Thyroid gland (tissue), 4 donors: Measurements from ENCODE around the gene RPS8. TPM values are rescaled to one million over a fixed set of nuclear protein-coding genes. Genes with fewer than 3 reads are reported as not detected.
A peak's percentile ranks its signal among the peaks of the same experiment; 100 is the strongest.

ENCODE experiments used
- DNase-seq, 2 donors: peaks; one replicate each; pipeline ENCODE4 v3.0.0-alpha.2; 2019
- H3K27ac ChIP-seq, 3 donors: fragments of 200-600 bp; sonication (generic); 1 replicate in 2 of 3; 2 replicates in 1 of 3; pipeline ENCODE4 v1.5.1; 2016 to 2019; ENCODE audit warnings: mild to moderate bottlenecking in 1 of 3, moderate library complexity in 1 of 3
- H3K27me3 ChIP-seq: fragments of 200-600 bp; sonication (generic); one replicate; pipeline ENCODE4 v1.5.1; 2019
- H3K36me3 ChIP-seq, 2 donors: fragments of 200-600 bp; sonication (generic); one replicate each; pipeline ENCODE4 v1.5.1; 2016 to 2019
- H3K4me1 ChIP-seq, 2 donors: fragments of 200-600 bp; sonication (generic); one replicate each; pipeline ENCODE4 v1.5.1; 2017 to 2019
- H3K4me3 ChIP-seq, 3 donors: fragments of 200-600 bp; sonication (generic); replicated peaks in 1 of 3; 1 replicate in 2 of 3; 2 replicates in 1 of 3; pipeline ENCODE4 v1.5.1; 2016; ENCODE audit warnings: mild to moderate bottlenecking in 1 of 3
- H3K9me3 ChIP-seq: fragments of 200-600 bp; sonication (generic); one replicate; pipeline ENCODE4 v1.5.1; 2017
- CTCF ChIP-seq, 6 experiments: fragments of 200-600 bp in 3 of 6; fragments of 450-650 bp in 3 of 6; sonication (generic) in 3 of 6; IDR thresholded peaks; one replicate each; pipeline ENCODE4 v1.5.1; 2016 to 2019; ENCODE audit warnings: antibody characterized with exemption in 6 of 6, mild to moderate bottlenecking in 2 of 6, inconsistent platforms in 1 of 6, moderate library complexity in 1 of 6
- POLR2A ChIP-seq, 2 donors: fragments of 450-650 bp; IDR thresholded peaks; one replicate each; pipeline ENCODE4 v1.6.1; 2017; ENCODE audit warnings: antibody characterized with exemption in 2 of 2, mild to moderate bottlenecking in 2 of 2, moderate library complexity in 1 of 2
- WGBS, 2 donors: methylation state at CpG; one replicate each; pipeline ENCODE4 v1.1.5; 2017; 5-methylcytosine and 5-hydroxymethylcytosine counted together
- intact Hi-C: fragments of 100-400 bp; cut with DNase I; formaldehyde crosslinking; loops from one replicate; pipeline ENCODE4 v1.15.1; 2023
- total RNA-seq, 4 donors: library from RNA; depleted of rRNA; stranded (reverse); fragments of >200 nt; gene quantifications; one replicate each; pipeline ENCODE4 v1.2.3, GENCODE V29; 2016

Gene RPS8
- 1,000 to 10,000 TPM; 1,167 to 2,709 (median 1,595) TPM for total RNA-seq

GRCh38 chr1:44775078-44775929, at the start of gene RPS8:
RPS8 (plus strand) TSS chr1:44775540; CDS start chr1:44775597, 57 bp downstream.
- H3K36me3 ChIP-seq = peaks cover 11 to 22% of the 10 kb centered on the region in 2 donors
- peak; percentile 91 to 92 for DNase-seq
- H3K27me3 ChIP-seq = no peaks in the 10 kb centered on the region
- H3K4me3 ChIP-seq = peak within 1 kb of the TSS; percentile 57 to 96 (median 71)
- TF ChIP-seq CTCF (IDR thresholded peaks at IDR 0.05) (peak in 1 of 6 experiments; percentile 3), POLR2A (IDR thresholded peaks at IDR 0.05) (peak; percentile 33 to 94)
- H3K27ac ChIP-seq = peak within 1 kb of the TSS; percentile 88 to 90 (median 89)
- 1% methylated on average over 32 to 34 of the region's 65 CpGs for WGBS, 2 donors
- no peaks in the 10 kb centered on the region for H3K9me3 ChIP-seq
- intact Hi-C loops = loop anchor here (5.0 kb wide), 1 partner anchor 33 kb away; no protein-coding TSS in a partner anchor
- peaks cover 12 to 14% of the 10 kb centered on the region in 2 donors for H3K4me1 ChIP-seq

- whole genome bisulfite sequencing, 2 donors = 1 to 3% methylated on average over 19 of the region's 19 CpGs
- H3K9me3 ChIP-seq = no peaks in the 10 kb centered on the region
- peak; percentile 93 to 97 for DNase-seq
- H3K4me1 ChIP-seq = peaks cover 12 to 15% of the 10 kb centered on the region in 2 donors
- H3K27ac ChIP-seq = peak within 1 kb of the TSS; percentile 95 to 97 (median 95)
- H3K27me3 ChIP-seq = no peaks in the 10 kb centered on the region
- TF ChIP-seq CTCF (IDR thresholded peaks at IDR 0.05) (peak; percentile 54 to 91 (median 78)), POLR2A (IDR thresholded peaks at IDR 0.05) (peak in 1 of 2 donors; percentile 88)
- intact Hi-C loops = no loop called here
- no peak within 1 kb of the TSS for H3K4me3 ChIP-seq
- H3K36me3 ChIP-seq = no peaks in the 10 kb centered on the region
Observed at GRCh38 chr1:44730741-44731512, 44.4 kb upstream of the RPS8 start, which contains the start of gene RNU5D-1. RNU5D-1 (minus strand) TSS chr1:44731170.

GRCh38 chr1:44733365-44733764, 42.0 kb upstream of the RPS8 start:
- no peak for DNase-seq
- WGBS, 2 donors = 30 to 45% methylated on average over 1 of the region's 1 CpG

GRCh38 chr1:44733784-44734183, 41.6 kb upstream of the RPS8 start:
- TF ChIP-seq CTCF (IDR thresholded peaks at IDR 0.05) = no peak
- TF ChIP-seq POLR2A (IDR thresholded peaks at IDR 0.05) = no peak
- Histone ChIP-seq H3K27me3 (no peaks in the 10 kb centered on the region), H3K4me1 (peaks cover 12 to 15% of the 10 kb centered on the region in 2 donors), H3K9me3 (no peaks in the 10 kb centered on the region), H3K36me3 (no peaks in the 10 kb centered on the region), H3K4me3 (no peak overlapping the region), H3K27ac (peak overlapping the region in 1 of 3 donors; percentile 12)
- no peak for DNase-seq
- intact Hi-C loops = no loop called here
- WGBS, 2 donors = 81 to 82% methylated on average over 1 of the region's 1 CpG

More at GRCh38 chr1:44733365-44733764, 42.0 kb upstream of the RPS8 start:
- Histone ChIP-seq H3K4me1 (peaks cover 12 to 15% of the 10 kb centered on the region in 2 donors), H3K4me3 (no peak overlapping the region), H3K36me3 (no peaks in the 10 kb centered on the region), H3K27ac (peak overlapping the region in 1 of 3 donors; percentile 12), H3K9me3 (no peaks in the 10 kb centered on the region), H3K27me3 (no peaks in the 10 kb centered on the region)
- no peak for TF ChIP-seq CTCF (IDR thresholded peaks at IDR 0.05)
- intact Hi-C loops = no loop called here
